HS-5 (cell line): ENCODE data around the gene PUSL1.

Experiments
- DNase-seq: peaks from one replicate; pipeline ENCODE4 v3.0.0-alpha.2; 2012; ENCODE audit warnings: low read depth

PUSL1 gene

GRCh38 chr1:1325288-1326074 lies 17.1 kb downstream of the PUSL1 start:
- DNase-seq: no peak

DNA sequence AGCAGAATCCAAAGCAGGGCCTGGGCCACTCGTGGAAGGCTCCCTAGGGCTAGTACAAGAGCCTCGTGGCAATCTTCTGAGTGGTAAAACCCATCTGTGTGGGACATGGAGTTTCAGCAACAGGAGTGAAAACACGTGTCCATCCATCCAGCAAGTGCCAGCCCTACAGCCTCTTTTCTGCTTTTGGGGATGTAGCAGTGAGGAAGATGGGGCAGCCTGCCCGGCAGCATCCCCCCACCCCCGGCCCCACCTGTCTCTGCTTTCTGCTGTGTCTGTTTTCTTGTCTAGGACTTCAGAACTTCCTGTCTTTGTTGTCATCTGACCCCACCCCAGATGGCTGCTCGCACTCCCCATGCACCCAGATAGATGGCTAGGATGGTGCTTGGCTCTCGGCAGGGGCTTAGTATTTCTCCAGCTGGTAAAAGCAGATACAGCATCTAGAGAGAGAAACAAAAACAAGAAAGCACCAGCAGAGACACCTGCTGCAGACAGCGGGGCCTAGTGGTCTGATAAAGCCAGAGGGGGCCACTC lies 17.7 kb downstream of the PUSL1 start:
- no peak for DNase-seq

- DNase-seq: no peak
These were observed 18.9 kb downstream of the PUSL1 start for GRCh38 chr1:1327291-1327690.

GRCh38 chr1:1328254-1328653 lies 19.9 kb downstream of the PUSL1 start:
- DNase-seq: no peak

GRCh38 chr1:1329304-1330210 lies 21.2 kb downstream of the PUSL1 start:
- no peak for DNase-seq

- DNase-seq: no peak
These were observed 22.1 kb downstream of the PUSL1 start for GRCh38 chr1:1330366-1331067.

GRCh38 chr1:1331068-1331965 lies 22.9 kb downstream of the PUSL1 start, which contains the start of gene TAS1R3:
TSS of gene TAS1R3 (plus strand) at chr1:1331280. CDS start at chr1:1331346, 66 bp downstream.
- DNase-seq: no peak

GRCh38 chr1:1332031-1332755 lies 23.8 kb downstream of the PUSL1 start:
- no peak for DNase-seq

- DNase-seq: no peak
These were observed 24.5 kb downstream of the PUSL1 start for GRCh38 chr1:1332774-1333480.

DNA sequence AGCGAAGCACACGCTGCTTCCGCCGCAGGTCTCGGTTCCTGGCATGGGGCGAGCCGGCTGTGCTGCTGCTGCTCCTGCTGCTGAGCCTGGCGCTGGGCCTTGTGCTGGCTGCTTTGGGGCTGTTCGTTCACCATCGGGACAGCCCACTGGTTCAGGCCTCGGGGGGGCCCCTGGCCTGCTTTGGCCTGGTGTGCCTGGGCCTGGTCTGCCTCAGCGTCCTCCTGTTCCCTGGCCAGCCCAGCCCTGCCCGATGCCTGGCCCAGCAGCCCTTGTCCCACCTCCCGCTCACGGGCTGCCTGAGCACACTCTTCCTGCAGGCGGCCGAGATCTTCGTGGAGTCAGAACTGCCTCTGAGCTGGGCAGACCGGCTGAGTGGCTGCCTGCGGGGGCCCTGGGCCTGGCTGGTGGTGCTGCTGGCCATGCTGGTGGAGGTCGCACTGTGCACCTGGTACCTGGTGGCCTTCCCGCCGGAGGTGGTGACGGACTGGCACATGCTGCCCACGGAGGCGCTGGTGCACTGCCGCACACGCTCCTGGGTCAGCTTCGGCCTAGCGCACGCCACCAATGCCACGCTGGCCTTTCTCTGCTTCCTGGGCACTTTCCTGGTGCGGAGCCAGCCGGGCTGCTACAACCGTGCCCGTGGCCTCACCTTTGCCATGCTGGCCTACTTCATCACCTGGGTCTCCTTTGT lies 25.3 kb downstream of the PUSL1 start:
- no peak for DNase-seq

- no peak for DNase-seq
These were observed 26.4 kb downstream of the PUSL1 start for GRCh38 chr1:1334835-1335234.

GRCh38 chr1:1335283-1335682 lies 26.9 kb downstream of the PUSL1 start:
- no peak for DNase-seq

GRCh38 chr1:1335792-1336248 lies 27.4 kb downstream of the PUSL1 start:
- no peak for DNase-seq

DNA sequence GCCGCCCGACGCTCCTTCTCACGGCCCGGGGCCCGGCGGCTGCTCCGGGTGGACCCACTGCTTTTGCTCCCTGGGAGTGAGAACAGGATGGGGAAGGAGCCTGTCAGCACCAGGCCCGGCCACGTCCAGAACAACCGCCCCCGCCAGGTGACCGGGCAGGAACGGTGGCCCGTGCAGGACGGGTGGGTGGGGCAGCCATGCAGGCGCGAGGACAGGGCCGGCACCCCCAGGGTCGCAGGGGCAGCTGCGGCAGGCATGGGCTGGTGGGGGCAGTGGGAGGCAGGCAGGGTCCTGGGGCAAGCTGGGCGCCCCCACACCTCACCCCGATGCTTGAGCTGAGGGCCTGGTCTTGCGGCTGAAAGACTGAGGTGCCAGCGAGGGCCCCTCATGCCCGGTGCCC lies 28.0 kb downstream of the PUSL1 start:
- DNase-seq: no peak

GRCh38 chr1:1336931-1337792 lies 28.8 kb downstream of the PUSL1 start:
- DNase-seq: no peak

GRCh38 chr1:1337793-1338147 lies 29.4 kb downstream of the PUSL1 start:
- DNase-seq: no peak

DNA sequence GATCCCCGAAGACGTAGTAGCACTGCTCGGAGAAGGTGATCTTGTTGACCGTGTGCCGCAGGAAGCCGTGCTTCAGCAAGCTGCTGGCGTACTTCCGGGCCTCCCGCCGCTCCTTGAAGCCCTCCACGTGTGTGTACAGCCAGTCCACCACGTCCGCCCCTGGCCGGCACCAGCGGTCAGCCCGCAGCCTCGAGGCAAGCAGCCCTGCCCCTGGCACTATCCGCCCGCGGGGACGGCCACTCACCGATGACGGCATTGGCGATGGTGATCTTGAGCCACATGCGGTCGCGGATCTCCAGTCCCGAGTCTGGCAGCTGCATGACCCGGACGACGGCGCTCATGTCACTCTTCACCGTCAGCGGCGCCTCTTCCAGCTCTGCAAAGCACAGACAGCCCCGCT lies 29.9 kb downstream of the PUSL1 start:
- no peak for DNase-seq

- DNase-seq: no peak
These were observed 31.8 kb downstream of the PUSL1 start for GRCh38 chr1:1340185-1340584.
